ENCODE data around the gene NKD2.
"Not testable (repeated sequence)": the region's sequence is repeated elsewhere in the genome, so short reads cannot be mapped to it uniquely, and the experiment has no call there.

The NKD2 gene

GRCh38 chr5:1013238-1013947, 4.8 kb downstream of the NKD2 start:
- DNase-seq (ENCODE audit: low read depth in 2 of 2): no peak

DNA sequence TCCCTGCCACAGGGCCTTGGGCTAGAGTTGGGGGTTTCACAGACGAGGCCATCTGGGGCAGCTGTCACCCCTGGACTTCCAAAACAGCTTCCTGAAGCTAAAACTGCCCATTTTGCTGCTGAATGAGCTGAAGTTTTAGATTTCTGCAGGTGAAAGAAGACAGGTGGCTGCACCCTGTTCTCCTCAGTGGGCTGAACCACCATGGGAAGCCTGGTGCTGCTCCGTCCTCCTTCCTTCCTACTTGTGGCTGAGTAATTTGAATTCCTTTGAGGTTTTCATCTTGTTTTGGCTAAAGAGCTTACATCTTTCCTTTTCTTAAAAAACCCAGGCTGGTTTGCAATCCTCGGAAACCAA, 5.3 kb downstream of the NKD2 start:
- no peak for DNase-seq (ENCODE audit: low read depth in 2 of 2)

DNA sequence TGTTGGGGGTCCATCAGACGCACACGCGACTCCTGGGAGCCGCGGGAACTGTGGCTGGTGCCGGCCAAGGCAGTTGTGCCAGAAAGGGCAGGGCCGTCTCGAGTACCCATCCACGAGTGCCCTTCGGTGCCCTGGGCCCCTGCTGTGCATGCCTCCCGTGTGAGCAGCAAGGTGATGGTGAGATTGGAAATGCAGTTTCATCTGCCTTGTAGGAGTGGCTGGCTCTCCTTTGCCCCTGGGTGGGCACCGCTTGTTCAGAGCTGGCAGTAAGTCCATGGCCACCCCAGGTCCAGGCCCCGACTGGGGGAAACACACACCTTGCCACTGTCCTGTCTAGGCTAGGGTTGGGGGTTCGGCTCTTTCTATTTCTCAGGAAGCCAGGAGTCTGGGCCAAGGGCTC, 5.7 kb downstream of the NKD2 start:
- no peak for DNase-seq (ENCODE audit: low read depth in 2 of 2)

DNA sequence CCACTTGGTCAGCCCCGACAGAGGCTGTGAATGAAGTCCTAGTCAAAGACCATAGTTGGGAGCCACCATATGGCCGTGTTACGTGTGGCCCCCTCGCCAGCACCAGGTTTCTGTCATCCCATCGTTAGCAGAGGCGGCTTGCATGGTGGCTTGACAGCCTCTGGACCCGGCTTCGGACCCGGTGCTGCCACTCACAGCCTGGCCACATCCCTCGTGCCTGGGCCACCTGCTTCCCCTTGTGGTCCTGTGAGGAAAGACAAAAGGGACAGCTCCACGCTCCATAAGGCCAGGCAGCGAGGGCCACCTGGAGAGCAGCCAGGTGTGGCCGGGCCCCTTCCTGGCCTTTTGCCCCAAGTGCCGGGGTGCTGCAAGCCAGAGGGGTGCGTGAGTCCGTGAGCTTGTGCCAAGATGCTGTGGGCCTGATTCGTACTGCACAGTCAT, 6.2 kb downstream of the NKD2 start:
- no peak for DNase-seq (ENCODE audit: low read depth in 2 of 2)

- DNase-seq (ENCODE audit: low read depth in 2 of 2): no peak
Observed at GRCh38 chr5:1015507-1015906, 6.9 kb downstream of the NKD2 start.

- DNase-seq (ENCODE audit: low read depth in 2 of 2): no peak
Observed at GRCh38 chr5:1016036-1016435, 7.4 kb downstream of the NKD2 start.

- DNase-seq (ENCODE audit: low read depth in 2 of 2): no peak
Observed at GRCh38 chr5:1016476-1016875, 7.9 kb downstream of the NKD2 start.

GRCh38 chr5:1017056-1017455, 8.5 kb downstream of the NKD2 start:
- DNase-seq (ENCODE audit: low read depth in 2 of 2): no peak

GRCh38 chr5:1017691-1018455, 9.3 kb downstream of the NKD2 start:
- DNase-seq (ENCODE audit: low read depth in 2 of 2): no peak

DNA sequence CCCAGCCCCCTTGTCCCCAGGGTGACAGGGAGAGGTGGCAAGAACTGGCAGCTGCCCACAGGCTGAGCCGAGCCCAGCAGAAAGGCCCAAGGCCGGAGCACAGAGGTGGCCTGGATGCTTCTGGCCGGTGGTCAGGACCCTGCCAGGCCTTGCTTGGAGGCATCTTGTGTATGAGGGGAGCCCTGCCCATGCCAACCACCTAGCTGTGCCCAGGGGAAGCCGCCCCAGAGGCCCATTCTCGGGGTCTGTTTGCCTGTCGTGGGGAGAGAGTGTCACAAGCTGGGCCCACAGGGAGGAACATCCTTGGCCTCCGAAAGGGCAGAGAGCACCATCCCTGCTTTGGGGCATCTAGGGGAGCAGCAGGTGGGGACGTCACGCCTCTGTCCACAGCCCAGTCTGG, 10.0 kb downstream of the NKD2 start:
- DNase-seq (ENCODE audit: low read depth in 2 of 2): no peak

GRCh38 chr5:1019001-1019905, 10.7 kb downstream of the NKD2 start:
- DNase-seq (ENCODE audit: low read depth in 2 of 2): no peak

GRCh38 chr5:1020452-1020961, 11.9 kb downstream of the NKD2 start:
- DNase-seq (ENCODE audit: low read depth in 2 of 2): no peak

- DNase-seq (ENCODE audit: low read depth in 2 of 2): no peak
Observed at GRCh38 chr5:1021136-1021968, 12.8 kb downstream of the NKD2 start.

DNA sequence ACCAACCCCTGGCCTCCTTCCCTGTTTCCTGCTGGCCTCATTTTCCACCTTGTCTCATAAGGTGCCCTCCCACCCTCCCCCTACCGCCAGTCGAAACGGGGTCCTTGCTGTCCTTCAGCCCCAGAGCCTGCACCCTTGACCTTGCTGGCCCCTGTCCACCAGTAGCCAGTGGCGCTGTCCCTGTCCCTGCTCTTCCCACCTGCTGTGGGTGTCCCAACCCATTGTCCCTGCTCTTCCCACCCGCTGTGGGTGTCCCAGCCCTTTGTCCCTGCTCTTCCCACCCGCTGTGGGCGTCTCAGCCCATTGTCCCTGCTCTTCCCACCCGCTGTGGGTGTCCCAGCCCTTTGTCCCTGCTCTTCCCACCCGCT, 13.4 kb downstream of the NKD2 start:
- not testable (repeated sequence) for DNase-seq (ENCODE audit: low read depth in 2 of 2)

DNA sequence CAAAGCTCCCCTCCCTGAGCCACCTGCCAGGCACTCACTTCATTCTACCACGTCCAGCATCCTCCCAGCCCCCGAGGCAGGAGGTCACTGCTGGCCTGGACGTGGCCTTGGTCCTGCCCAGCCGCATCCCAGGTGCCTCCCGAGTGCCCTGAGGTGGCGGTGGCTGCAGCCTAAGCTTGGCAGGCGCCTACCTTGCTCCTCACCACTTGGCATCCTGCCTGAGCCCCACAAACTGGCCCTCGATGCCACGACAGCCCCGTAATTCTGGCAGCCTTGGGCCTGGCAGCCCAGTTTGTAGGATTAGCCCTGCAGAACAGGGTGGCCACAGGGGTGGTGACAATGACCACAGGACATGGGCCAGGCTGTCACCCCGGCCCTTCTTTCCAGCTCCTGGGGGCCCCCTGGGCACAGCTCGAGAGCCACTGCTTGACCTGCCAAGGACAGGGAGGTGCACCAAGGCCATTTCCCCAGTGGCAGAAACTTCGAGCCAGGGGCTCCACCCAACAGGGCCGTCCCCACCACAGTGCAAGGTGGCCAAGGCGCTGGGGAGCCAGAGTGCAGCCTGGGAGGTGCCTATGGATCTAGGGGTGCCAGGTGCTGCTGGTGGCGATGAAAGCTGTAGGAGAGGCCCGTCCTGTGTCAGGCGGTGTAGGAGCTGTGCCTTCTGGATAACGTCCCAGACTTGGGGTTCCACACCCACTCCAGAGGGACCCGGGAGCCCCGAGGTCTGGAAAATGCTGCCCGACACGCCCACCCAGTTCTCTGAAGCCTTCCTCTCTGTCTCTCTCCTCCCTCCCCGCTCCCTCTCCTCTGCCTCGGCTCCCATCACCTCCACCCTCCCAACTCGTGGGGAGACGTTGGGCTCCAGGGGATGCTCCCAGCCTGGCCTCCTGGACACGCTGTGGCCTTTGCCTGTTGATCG, 18.4 kb downstream of the NKD2 start:
- DNase-seq (ENCODE audit: low read depth in 2 of 2): no peak

- DNase-seq (ENCODE audit: low read depth in 2 of 2): no peak
Observed at GRCh38 chr5:1027631-1028441, 19.2 kb downstream of the NKD2 start.

GRCh38 chr5:1028481-1029281, 20.1 kb downstream of the NKD2 start:
- DNase-seq (ENCODE audit: low read depth in 2 of 2): no peak

GRCh38 chr5:1029282-1029944, 20.8 kb downstream of the NKD2 start:
- no peak for DNase-seq (ENCODE audit: low read depth in 2 of 2)

Measured in stimulated activated CD8-positive, alpha-beta memory T cell treated with anti-CD3 and anti-CD28 coated beads, Interleukin-15, amount 100 ng/mL, for 48 hours (primary cell).